ENCODE results near the gene SEMA5B.

SEMA5B gene

DNA sequence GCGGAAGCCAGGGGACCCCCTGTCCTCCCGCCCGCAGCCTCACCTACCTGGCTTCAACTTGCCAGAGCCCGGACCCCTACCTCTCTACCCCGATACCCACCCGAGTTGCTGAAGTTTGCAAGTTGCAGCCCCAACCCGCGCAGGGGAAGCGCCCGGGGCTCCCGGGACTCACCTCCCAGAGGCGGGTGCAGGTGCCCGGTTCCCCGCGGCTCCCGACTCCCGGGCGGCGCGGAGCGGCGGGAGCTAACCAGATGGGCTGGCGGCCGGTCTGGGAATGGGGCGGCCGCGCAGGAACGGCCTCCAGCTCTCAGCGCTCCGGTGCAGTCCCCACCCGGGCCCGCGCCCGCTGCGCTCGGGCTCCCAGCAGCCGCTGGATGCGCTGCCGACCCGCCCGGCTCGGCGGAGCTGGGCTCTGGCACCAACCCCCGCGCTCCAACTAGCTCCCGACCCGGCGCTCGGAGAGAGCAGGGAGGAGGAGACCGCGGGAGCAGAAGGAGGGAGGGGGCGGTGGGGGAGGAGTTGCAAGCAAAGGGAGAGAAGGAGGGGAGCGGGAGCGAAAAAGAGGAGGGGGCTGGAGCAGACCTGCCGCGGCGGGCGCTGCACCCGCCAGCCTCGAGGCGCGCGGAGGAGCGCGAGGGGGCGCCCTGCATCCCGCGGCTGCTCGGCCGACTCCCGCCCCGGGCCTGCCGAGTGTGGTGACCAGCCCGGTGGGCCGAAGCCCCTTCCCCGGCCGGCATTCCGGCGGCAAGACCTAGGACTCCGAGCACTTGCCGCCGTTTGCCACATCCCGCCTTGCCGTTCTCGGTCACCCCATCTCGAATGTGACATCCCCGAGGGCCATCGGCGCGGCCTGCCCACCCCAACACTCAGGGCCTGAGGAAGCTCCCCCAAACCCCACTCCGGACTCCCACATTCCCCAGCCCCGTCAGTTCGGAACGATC, at the start of gene SEMA5B:
TSS of gene SEMA5B (minus strand) at position 472 of the 941 bp plus-strand sequence. CDS start 66,500 bp downstream, outside the sequence.
- DNase-seq, result no peak

DNA sequence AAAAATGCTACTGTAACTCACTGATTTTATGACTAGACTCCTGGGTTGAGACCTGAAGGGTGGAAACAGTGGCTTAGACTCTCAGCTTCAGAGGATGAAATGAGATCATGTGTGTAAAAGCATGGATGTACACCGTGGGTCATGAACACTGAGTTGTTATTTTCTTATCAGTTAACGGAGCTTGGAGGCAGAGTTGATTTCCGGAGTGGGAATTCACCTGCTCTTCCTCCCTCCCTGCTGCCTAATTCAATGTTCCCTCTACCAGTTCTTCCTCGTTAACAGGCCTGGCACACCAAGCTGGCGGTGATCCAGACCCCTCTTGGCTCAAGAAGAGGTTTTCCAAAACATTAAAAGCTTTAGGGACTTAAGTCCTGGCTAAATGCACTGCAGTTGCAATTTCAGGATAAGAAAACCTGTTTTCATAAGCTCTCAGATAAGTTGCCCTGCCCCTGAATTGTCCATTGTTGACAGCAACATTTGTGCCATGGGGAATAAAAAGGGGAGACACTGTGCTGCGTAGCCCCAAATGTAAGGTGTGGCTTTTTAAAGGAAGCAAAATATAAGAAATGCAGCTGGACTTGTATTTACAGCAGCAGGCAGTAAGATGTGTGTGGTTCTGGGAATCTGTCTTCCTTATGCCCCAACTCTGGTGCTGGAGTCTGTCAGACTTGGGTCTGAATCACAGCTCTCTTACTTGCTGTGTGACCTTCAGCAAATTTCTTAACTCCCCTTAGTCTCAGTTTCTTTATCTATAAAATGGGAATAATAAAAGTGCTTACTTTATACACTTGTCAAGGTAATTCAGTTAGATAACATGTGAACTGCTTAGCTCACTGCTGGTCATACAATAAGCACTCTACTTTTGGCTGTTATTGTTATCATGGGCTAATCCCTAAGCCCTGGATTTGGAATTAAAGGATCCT, 49.2 kb upstream of the SEMA5B start:
- DNase-seq, result peak; percentile 54

- DNase-seq, result no peak
Observed at GRCh38 chr3:123076112-123076495, 48.5 kb upstream of the SEMA5B start.

GRCh38 chr3:123075359-123075758, 47.8 kb upstream of the SEMA5B start:
- DNase-seq, result no peak

GRCh38 chr3:123072564-123072963, 45.0 kb upstream of the SEMA5B start:
- DNase-seq, result no peak

DNA sequence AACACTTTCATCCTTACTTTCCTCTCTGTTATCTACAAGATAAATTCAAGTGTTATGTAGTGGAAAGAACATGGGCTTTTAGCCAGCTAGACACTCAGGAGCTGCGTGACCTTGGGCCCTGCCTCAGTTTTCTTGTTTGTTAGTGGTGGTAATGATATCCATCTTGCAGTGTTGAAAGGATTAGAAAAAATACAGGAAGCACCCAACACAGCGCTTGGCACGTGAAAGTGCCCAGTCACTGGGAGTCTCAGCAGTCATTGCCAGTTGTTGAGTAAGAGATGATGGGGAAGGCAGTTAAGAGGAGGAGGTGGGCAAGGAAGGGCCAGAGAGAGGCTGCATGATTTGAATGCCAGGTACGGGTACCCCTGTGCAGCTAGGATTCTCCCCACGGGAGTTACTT, 44.6 kb upstream of the SEMA5B start:
- no peak for DNase-seq

DNA sequence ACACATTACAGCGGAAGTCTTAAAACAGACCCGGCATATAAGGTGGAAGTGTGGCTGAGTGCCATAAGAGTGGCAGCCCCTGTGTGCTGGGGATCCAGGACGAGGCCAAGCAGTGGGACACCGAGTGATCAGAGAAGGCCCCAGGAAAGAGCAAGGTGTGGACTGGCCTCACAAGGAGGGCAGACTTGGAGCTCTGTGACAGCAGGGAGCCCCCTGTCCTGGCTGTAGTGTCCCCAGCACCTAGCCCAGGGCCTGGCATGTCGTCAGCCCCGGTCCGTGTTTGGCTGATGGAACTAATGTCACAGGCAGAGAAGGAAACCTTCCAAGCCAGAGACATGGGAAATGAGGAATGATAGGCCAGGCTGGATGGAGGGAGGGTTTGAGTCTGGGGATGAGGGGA, 44.0 kb upstream of the SEMA5B start:
- no peak for DNase-seq

GRCh38 chr3:123071146-123071545, 43.6 kb upstream of the SEMA5B start:
- no peak for DNase-seq

GRCh38 chr3:123070510-123070909, 42.9 kb upstream of the SEMA5B start:
- DNase-seq, result no peak

GRCh38 chr3:123068601-123069381, 41.2 kb upstream of the SEMA5B start:
- DNase-seq, result no peak

GRCh38 chr3:123067689-123068600, 40.4 kb upstream of the SEMA5B start:
- no peak for DNase-seq

GRCh38 chr3:123066896-123067688, 39.5 kb upstream of the SEMA5B start, which contains the start of gene PDIA5:
TSS of gene PDIA5 (plus strand) at chr3:123067025. CDS start at chr3:123067165, 140 bp downstream.
- peak; percentile 80 for DNase-seq

- DNase-seq, result no peak
Observed at GRCh38 chr3:123066599-123066895, 39.0 kb upstream of the SEMA5B start.

GRCh38 chr3:123064914-123065313, 37.4 kb upstream of the SEMA5B start:
- no peak for DNase-seq

GRCh38 chr3:123064506-123064905, 36.9 kb upstream of the SEMA5B start:
- no peak for DNase-seq

- DNase-seq, result no peak
Observed at GRCh38 chr3:123063034-123063433, 35.5 kb upstream of the SEMA5B start.

- no peak for DNase-seq
Observed at GRCh38 chr3:123061856-123062255, 34.3 kb upstream of the SEMA5B start.

DNA sequence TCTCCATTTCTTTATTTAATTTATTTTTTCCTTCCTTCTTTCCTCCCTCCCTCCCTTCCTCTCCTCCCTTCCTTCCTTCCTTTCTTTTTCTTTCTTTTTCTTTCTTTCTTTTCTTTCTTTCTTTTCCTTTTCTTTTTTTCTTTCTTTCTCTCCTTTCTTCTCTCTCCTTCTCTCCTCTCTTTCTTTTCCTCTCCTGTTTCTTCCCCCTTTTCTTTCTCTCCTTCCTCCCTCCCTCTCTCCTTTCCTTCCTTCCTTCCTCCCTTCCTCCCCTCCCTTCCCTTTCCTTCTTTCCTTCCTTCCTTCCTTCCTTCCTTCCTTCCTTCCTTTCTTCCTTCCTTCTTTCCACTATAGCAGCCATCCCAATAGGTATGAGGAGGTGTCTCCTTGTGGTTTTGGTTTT, 32.5 kb upstream of the SEMA5B start:
- no peak for DNase-seq

GRCh38 chr3:123058505-123058904, 30.9 kb upstream of the SEMA5B start:
- DNase-seq, result no peak

DNA sequence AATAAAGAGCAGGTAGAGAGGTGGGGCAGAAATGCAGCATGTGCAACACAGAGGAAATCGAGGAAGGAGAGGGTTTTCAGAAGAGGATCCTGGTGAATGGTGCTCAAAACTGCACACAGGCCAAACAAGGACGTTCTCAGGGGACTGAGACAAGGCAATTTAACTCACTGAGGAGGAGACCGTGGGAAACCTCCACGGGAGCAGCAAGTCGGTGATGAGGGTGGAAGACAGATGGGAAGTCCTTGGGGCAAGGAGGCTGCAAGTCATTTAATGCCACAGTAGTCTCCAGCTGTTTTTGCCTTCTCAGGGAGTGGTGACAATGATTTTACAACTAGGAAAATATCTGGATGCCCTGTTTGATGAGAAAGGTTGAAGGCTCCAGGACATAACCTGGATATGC, 27.8 kb upstream of the SEMA5B start:
- DNase-seq, result no peak

DNA sequence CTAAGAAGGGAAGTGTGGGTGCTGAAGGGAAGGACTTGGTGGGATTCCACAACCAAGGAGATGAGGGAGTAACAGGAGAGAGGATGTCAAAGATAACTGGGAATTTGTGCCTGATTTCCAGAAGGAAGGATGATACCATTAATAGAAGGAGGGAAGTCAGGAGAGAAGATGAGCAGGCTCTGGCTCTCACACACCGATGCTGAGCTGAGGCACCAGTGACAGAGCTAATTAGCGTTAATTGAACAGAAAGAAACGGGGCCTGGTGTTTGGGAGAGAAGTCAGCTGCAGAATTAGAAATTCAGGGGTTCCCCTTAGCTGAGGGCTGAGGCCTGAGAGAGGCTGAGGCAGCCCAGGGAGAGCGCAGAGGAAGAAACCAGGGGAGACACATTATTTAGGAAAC, 27.4 kb upstream of the SEMA5B start:
- DNase-seq, result no peak

Data from DMS153 (cell line).